GM12891 (cell line): ENCODE data around the gene NPTXR.

Source experiments
- DNase-seq: peaks from one replicate; pipeline ENCODE4 v3.0.0; 2011; ENCODE audit warnings: low spot score; ENCODE audit not compliant: insufficient read length
- FAIRE-seq: peaks from 2 replicates; lab custom pipeline; 2011; peaks lifted over from hg19 to GRCh38; lab: Jason Lieb, UNC
- PAX5 ChIP-seq: IDR thresholded peaks from 2 replicates; pipeline ENCODE4 v1.6.1; 2011; ENCODE audit warnings: low read length, moderate library complexity, mild to moderate bottlenecking; ENCODE audit not compliant: insufficient read depth, severe bottlenecking
- POLR2A ChIP-seq: IDR thresholded peaks from 2 replicates; pipeline ENCODE4 v1.6.1; 2011; ENCODE audit warnings: low read depth, low read length, control low read depth
- POLR2AphosphoS5 ChIP-seq: IDR thresholded peaks from 2 replicates; pipeline ENCODE4 v1.6.1; 2011; ENCODE audit warnings: low read depth, low read length, control low read depth
- POU2F2 ChIP-seq: IDR thresholded peaks from 2 replicates; pipeline ENCODE4 v1.6.1; 2011; ENCODE audit warnings: low read depth, mild to moderate bottlenecking, control low read depth, low read length, moderate library complexity
- SPI1 ChIP-seq: IDR thresholded peaks from 2 replicates; pipeline ENCODE4 v1.6.1; 2011; ENCODE audit warnings: low read depth, low read length, control low read depth
- TAF1 ChIP-seq: IDR thresholded peaks from 2 replicates; pipeline ENCODE4 v1.6.1; 2011; ENCODE audit warnings: low read depth, low read length, control low read depth

NPTXR gene

DNA sequence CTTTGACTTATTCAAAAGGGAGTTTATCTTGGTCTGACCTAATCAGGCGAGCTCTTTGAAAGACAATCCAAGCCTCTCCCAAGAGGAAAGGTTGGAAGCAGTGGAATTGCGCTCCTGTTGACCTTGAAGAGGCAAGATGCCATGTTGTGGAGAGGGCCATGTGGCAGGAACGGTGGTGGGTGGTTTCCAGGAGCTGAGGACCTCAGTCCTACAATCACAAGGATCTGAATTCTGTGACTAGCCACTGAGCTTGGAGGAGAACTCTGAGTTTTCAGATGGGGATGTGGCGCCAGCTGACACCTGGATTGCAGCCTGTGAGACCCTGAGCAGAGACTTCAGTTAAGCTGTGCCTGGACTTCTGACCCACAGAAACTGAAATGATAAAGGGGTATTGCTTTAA is 34.2 kb upstream of the NPTXR start:
- DNase-seq (no peak), FAIRE-seq (no peak)
- TF ChIP-seq TAF1 = no peak
- TF ChIP-seq SPI1 = no peak
- TF ChIP-seq POU2F2 = no peak

- FAIRE-seq = peak; percentile 43
- no peak for TF ChIP-seq POLR2AphosphoS5
- TF ChIP-seq POLR2A = no peak
- TF ChIP-seq POU2F2 = no peak
- no peak for TF ChIP-seq TAF1
- no peak for TF ChIP-seq SPI1
- no peak for TF ChIP-seq PAX5
- no peak for DNase-seq
Measured at GRCh38 chr22:38874529-38875222, 30.8 kb upstream of the NPTXR start.

DNA sequence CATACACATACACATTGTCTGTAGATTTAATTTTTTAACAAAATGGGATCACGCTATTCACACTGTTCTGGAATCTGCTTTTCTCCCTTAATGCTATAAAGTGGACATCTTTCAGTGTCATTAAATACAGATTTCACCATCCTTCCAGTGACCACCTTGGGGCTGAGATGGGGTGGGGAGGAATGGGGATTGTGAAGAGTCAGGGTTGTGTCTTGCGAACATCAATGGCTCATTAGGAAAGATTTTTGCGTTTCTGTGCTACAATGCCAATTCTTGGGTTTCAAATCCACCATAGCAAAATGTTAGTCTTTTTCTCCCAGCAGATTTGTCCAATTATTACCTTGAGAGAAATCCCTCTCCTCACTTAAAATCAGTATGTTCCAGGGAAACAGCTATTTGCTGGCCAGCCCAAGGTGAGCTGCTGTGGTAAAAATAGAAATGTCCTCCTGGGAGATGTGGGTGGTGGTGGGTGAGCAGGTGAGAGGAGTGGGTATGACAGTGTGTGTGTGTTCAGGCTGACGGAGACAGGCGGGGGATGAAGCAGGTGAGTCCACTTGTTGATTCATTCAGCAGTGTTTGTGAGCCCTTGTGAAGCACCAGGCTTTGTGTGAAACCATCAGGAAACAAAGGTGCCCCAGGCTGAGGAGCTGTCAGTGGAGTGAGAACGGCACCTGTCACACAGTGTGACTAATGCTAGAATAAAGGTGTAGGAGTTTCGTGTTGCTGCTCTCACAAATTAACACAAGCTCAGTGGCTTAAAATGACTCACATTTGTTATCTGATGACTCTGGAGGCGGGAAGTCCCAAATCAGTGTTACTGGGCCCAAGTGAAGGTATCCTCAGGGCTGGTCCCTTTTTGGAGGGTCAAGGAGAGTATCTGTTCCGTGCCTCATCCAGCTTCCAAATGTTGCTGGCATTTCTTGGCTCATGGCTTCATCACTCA is 29.9 kb upstream of the NPTXR start:
- FAIRE-seq (peak; percentile 95), DNase-seq (no peak)
- peak; percentile 60; the same call in 1 of the 2 replicates for TF ChIP-seq POLR2A
- no peak for TF ChIP-seq POLR2AphosphoS5
- peak; percentile 28; the same call in 1 of the 2 replicates for TF ChIP-seq SPI1

DNA sequence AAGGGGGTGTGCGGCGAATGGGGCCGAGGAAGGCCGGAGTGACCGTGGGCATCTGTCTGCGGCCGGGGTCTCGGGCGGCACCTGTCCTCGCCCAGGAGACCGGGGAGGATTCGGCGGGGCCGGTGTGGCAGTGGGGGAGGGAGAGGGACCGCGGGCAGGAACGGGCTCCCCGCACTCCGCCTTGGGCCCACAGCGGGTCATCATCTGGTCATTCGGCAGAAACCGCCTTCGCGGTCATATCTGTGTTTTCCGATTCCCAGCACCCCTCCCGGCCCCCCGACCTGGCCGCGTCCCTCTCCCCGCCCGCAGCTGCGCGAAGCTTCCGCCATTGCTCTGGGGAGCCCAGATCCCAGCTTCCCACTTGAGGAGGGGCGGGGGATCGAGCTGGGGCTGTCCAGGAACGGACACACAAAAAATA is 29.0 kb upstream of the NPTXR start:
- TF ChIP-seq POLR2AphosphoS5 (no peak), PAX5 (no peak), TAF1 (no peak), POLR2A (no peak), POU2F2 (no peak), SPI1 (no peak)
- no peak for FAIRE-seq
- no peak for DNase-seq

GRCh38 chr22:38872172-38872830 is 28.5 kb upstream of the NPTXR start, which contains the start of gene CBX6:
CBX6 (minus strand) TSS chr22:38872216; CDS start chr22:38872190, 26 bp downstream.
- FAIRE-seq (peak; percentile 99), DNase-seq (peak; percentile 94)
- no peak for TF ChIP-seq PAX5
- peak; percentile 73; the same call in 1 of the 2 replicates for TF ChIP-seq POLR2A
- no peak for TF ChIP-seq SPI1
- no peak for TF ChIP-seq POLR2AphosphoS5
- no peak; the same call in 1 of the 2 replicates for TF ChIP-seq TAF1
- TF ChIP-seq POU2F2 = 0 out of 2 replicates have a peak, but pooled peaks have one; percentile 6

GRCh38 chr22:38871360-38872171 is 27.7 kb upstream of the NPTXR start:
- TF ChIP-seq POLR2AphosphoS5 (peak; percentile 44), TAF1 (peak; percentile 82; the same call in 1 of the 2 replicates), POU2F2 (no peak), PAX5 (no peak), SPI1 (no peak), POLR2A (no peak; the same call in 1 of the 2 replicates)
- no peak for DNase-seq
- peak; percentile 16 for FAIRE-seq

- DNase-seq = no peak
- peak; percentile 13 for FAIRE-seq
- TF ChIP-seq POU2F2 (no peak), PAX5 (no peak), POLR2AphosphoS5 (no peak), TAF1 (no peak), POLR2A (no peak), SPI1 (no peak)
Measured at GRCh38 chr22:38870791-38871359, 27.0 kb upstream of the NPTXR start.

GRCh38 chr22:38870312-38870741 is 26.5 kb upstream of the NPTXR start:
- FAIRE-seq (peak; percentile 96), DNase-seq (peak; percentile 50)
- 0 out of 2 replicates have a peak, but pooled peaks have one; percentile 18 for TF ChIP-seq TAF1
- peak; percentile 82 for TF ChIP-seq SPI1
- TF ChIP-seq PAX5 = no peak
- TF ChIP-seq POLR2A = 0 out of 2 replicates have a peak, but pooled peaks have one; percentile 35
- TF ChIP-seq POLR2AphosphoS5 = peak; percentile 31; the same call in 1 of the 2 replicates
- TF ChIP-seq POU2F2 = peak; percentile 35; the same call in 1 of the 2 replicates
